Body of pancreas (tissue), 4 donors: ENCODE results near the gene ATXN3L.

Experiments
- CTCF ChIP-seq, 7 experiments: fragments of 450-650 bp in 4 of 7; fragments of 200-600 bp in 3 of 7; sonication (generic) in 3 of 7; IDR thresholded peaks; one replicate each; pipeline ENCODE4 v1.5.1; 2016 to 2019; ENCODE audit warnings: antibody characterized with exemption in 7 of 7
- POLR2A ChIP-seq, 3 donors: fragments of 450-650 bp; IDR thresholded peaks; one replicate each; pipeline ENCODE4 v1.6.1; 2016; ENCODE audit warnings: antibody characterized with exemption in 3 of 3, mild to moderate bottlenecking in 2 of 3

GRCh38 chrX:13345037-13345436 is 25.2 kb upstream of the ATXN3L start:
- TF ChIP-seq CTCF (IDR thresholded peaks at IDR 0.05) = no peak
- no peak for TF ChIP-seq POLR2A (IDR thresholded peaks at IDR 0.05)
